CD4-positive, alpha-beta T cell treated with Interferon gamma for 1 hour (primary cell): ENCODE data around the gene ABHD17C.
"Not testable (repeated sequence)": the region's sequence is repeated elsewhere in the genome, so short reads cannot be mapped to it uniquely, and the experiment has no call there.

Source experiments
- DNase-seq: peaks from one replicate; pipeline ENCODE4 v3.0.0-alpha.2; 2020

ABHD17C gene

DNA sequence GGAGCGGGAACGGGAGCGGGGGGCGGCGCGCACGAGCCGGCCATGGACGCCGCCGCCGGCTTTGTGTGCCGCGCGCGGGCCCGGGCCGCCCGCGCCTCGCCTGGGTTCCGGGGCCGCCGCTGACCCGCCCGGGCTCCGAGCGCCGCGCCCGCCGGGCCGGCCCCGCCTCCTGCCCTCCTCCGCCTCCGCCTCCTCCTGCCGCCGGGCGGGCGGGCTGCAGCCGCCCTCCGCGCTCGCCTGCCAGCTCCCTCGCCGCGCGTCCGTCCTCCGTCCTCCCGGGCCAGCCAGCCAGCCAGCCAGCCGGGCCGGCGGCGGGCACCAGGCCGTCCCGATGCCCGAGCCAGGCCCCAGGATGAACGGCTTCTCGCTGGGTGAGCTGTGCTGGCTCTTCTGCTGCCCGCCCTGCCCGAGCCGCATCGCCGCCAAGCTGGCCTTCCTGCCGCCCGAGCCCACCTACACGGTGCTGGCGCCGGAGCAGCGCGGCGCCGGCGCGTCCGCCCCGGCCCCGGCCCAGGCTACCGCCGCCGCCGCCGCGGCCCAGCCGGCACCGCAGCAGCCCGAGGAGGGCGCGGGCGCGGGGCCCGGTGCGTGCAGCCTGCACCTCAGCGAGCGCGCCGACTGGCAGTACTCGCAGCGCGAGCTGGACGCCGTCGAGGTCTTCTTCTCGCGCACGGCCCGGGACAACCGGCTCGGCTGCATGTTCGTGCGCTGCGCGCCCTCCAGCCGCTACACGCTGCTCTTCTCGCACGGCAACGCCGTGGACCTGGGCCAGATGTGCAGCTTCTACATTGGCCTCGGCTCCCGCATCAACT is at the start of gene ABHD17C:
Gene ABHD17C, plus strand, starts transcription at position 212 of the 812 bp plus-strand sequence. Its CDS starts 120 bp downstream, at position 332.
- peak; percentile 14 for DNase-seq

DNA sequence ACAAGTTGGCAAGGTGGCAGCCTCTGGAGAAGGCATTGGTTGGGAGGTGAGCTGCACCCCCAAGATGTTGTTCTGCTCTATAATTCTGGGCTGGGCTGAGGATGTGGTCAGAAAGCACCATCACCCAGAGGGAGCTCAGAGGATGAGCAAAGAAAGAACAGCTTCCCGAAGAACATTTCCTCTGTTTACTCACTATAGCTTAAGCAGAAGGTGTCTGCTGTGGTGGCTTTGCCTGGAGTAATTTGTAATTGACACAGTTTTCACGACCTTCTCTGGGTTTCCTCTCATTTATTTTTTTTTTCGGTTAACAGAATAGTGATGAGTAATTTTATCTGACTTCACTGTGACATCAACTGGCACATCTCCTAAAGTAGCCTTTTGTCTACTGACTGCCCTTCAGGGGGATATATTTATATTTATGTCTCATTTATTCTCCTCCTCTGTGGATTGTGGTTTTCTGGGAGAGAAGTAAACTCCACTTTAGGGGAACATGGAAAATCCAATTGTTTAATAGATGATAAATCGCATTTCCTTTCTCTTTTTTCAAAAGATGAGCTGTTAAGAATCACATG is 49.5 kb upstream of the ABHD17C start:
- DNase-seq: no peak

DNA sequence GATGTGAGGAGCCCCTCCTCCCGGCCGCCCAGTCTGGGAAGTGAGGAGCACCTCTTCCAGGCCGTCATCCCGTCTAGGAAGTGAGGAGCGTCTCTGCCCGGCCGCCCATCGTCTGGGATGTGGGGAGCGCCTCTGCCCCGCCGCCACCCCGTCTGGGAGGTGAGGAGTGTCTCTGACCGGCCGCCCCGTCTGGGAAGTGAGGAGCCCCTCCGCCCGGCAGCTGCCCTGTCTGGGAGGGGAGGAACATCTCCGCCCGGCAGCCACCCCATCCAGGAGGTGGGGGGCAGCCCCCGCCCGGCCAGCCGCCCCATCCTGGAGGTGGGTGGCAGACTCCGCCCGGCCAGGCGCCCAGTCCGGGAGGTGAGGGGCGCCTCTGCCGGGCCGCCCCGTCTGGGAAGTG is 47.7 kb upstream of the ABHD17C start:
- not testable (repeated sequence) for DNase-seq

DNA sequence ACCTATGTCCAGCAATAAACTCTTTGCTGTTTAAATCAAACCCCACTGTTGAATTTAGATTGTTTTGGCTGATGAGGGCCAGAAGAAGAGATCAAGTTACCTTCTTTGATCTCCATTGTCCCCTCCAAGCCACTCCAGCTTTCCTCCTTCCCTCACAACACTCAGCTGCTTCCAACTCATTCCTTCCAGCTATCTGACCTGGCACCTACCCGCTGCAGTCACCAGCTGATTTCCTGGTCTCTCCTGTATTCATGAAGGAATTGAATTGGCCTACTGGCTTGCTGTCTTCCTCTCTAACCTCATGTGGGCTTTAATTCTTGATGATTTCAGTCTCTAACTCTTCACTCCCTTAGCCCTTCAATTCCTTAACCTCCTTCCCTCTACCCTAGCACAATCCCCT is 40.8 kb upstream of the ABHD17C start:
- no peak for DNase-seq

DNA sequence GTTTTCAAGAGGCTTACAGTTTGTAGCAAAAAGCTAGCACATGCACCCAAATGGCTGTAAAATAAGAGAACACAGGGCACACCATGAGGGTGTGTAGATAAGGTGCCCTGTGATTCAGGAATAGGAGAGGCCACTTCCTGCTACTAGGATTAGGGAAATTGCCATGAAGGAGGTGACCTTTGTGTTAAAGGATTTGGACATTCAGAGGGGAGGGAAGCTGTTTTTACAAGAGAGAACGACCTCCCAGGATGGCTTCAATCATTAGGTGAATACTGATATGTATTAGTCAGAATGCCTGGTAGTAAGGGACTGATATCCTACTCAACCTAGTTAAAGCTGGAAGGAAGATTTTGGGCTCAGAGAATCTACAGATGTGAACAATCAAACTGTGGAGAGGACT is 35.7 kb upstream of the ABHD17C start:
- DNase-seq: no peak

DNA sequence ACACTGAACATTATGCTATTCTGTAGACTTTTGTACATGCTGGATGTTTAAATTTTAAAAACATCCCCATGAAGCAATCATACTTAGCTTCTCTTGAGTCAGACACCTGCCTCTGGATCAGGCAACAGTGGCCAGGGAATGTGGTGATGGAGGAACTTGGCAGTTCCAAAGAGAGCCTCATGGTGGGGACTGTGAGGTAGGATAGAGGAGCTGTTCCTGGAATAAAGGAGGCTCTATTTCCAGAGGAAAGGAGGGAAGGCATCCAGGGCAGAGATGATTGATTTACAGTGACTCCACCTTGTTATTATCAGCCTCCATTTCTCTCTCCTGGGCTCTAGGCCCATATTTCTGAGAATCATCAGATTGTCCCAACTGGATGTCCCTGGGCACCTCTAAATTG is 35.0 kb upstream of the ABHD17C start:
- DNase-seq: no peak

DNA sequence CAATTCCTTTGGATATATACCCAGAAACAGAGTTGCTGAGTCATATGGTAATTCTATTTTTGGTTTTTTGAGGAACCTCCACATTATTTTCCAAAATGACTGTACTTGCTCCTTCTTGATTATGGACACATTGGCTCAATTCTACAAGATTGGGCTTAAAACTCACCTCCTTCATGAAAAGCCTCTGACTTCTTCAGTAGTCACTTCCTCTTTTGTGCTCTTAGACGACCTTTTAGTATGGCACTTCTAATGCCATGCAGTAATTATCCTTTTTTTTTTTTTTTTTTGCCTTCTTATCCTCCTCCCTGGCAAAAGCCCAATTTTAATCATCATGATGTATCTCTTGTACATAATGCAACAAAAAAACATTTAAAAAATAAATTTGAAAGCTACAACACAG is 33.0 kb upstream of the ABHD17C start:
- DNase-seq: no peak

DNA sequence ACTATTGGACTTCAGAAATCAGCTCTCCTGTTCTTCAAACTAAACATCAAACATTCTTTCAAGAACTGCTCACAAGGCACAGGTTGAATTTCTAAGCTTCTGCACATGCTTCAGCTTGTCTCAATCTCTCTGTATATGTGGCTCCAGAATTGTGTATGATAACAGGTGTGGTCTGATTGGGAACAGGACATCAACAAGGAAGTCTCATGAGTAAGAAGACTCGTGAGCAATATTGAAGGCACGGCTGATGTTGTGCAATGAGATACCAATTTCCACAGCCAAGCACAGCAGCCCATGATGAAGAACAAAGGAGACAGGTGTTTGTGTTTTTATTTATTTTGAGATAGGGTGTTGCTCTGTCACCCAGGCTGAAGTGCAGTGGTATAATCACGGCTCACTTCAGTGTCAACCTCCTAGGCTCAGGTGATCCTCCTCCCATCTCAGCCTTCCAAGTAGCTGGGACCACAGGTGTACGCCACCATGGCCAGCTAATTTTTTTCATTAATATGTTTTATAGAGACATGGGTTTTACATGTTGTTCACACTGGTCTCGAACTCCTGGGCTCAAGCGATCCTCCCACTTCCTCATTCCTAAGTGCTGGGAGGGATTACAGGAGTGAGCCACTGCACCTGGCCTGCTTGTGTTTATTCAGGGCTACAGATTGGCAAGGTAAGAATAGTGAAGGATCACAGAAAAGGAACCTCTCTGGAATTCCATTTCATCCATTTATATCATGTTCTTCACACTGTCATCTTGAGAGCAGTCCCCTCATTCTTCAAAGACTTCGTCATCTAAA is 32.2 kb upstream of the ABHD17C start:
- no peak for DNase-seq

DNA sequence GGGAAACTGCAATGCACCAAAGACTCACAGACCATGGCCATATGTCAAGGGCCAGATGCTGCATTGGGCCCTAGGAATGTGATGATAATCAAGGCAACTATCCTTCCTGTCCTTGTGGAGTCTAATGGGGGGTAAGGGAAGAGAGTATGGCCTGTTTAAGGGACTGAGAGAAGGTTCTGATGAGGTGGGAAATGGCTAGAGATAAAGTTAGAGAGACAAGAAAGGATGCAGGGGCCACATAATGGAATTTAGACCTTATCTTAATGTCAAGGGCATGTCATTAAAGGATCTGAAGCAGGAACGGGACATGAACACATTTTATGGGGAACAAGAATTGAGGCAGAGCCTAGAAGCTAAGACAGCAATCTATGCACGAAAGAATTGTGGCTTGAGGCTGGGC is 30.0 kb upstream of the ABHD17C start:
- no peak for DNase-seq

DNA sequence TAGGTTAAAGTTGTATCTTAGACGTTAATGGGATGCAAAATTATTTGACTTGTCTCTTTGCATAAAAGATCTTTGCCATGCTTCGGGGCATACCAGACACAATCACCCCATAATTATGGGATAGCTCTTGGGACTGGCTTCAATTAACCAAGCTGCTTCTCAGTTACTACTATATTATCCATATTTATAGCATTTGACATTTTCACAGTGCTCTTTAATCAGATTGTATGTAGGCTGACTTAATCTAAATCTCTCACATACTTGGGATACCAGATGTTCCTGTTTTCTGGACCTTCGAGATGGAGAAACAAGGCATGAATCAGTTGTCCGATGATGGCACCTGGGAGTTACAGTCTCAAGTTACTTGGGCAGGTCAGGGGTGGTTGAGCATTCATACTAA is 27.2 kb upstream of the ABHD17C start:
- DNase-seq: no peak

DNA sequence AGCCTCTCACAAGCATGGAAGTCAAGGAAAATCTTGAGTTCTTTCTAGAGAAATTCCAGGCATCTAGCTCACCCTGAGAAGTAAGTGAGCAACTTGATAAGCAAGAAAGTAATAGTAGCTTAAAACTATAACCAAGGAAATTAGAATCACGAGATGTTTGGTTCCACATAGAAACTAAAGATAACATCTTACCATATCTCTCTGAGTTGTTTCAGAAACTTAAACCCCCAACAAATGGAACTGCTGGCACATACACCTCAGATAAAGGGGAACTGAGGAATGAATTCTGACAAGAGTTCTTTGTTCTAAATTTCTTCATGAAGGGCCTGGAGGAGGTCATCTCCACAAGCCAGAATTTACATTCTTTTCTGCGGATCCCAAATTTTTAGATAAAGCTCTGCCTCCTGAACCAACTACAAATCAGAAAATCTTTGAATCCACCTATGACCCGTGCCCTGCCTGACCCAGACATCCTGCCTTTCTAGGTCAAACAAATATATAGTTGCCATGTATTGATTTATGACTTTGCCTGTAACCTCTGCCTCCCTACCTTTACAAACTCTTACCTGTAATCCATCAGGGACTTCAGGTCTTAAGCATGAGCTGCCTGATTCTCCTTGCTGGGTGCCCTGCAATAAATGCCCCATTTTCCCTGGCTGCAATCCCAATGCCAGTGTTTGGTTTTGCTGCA is 26.4 kb upstream of the ABHD17C start:
- no peak for DNase-seq

DNA sequence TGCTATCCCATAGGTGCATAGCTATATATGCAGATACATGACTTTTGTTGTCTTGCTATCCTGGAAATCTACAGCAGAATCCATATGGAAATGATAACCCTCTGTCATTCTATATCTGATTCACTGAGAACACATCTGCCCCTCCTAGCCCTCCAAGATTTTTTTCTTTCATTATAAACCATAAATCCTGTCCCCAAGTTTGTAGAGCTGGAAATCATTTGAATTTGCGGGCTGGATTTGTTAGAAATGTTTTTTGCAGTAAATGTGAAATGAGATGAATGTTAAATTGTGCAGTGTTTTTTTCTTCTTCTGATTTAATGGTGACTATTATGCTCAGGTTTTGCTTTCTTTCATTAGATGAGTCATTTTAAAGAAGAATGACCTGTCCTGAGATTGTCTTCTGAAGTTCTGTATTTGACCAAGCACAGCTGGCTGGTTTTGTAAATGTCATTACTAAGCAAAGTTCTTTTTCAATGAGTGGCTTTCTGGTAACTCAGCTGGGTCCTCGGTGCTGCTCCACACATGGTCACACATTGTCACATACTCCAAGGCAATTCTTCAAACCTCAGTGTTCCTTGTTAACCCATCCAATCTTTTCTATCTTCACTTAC is 25.3 kb upstream of the ABHD17C start:
- DNase-seq: no peak

DNA sequence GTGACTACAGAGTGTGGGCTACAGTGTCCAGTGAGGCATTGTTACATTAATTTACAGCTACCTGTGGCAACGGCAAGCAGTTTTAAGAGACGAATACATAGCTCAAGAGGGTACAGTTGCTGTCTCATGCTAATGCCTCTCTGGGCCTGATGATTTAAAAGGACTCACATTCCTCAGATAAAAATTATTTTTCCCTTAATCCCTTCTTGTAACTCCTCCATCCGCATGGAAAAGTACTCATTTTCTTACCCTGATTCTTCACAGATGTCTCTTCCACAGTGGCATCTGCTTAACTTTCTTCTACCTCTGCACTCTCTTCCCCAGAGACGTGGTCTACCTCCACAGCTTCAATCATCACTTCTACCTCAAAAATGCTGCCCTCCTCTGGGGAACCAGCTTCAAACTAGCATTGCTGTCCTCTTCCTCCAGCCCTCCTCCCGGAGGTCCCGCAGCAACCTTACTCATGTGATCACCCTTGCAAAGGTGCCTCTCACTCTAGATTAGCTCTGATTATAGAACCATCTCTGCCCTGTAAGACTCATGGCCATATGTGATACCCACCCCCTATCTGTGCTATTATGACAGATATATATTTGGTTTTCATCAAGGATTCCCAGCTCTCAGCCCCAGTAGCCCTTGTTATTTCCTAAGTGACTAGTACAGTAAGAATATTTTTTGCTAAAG is 21.4 kb upstream of the ABHD17C start:
- no peak for DNase-seq

DNA sequence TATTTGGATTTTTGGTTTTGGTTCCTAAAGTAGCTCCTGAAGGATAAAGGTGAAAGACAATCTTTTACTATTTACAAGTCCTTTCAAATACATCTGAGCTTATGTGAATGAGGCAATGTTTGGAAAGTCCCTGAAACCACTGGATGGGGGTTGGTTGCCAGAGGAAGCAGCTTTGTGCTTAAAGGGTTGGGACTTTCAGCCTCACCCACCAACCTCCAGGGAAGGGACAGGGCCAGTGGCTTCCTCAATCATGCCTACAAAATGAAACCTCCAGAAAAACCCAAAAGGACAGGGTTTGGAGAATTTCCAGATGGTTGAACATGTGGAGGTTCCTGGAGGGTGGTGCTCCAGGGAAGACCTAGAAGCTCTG is 20.9 kb upstream of the ABHD17C start:
- no peak for DNase-seq

DNA sequence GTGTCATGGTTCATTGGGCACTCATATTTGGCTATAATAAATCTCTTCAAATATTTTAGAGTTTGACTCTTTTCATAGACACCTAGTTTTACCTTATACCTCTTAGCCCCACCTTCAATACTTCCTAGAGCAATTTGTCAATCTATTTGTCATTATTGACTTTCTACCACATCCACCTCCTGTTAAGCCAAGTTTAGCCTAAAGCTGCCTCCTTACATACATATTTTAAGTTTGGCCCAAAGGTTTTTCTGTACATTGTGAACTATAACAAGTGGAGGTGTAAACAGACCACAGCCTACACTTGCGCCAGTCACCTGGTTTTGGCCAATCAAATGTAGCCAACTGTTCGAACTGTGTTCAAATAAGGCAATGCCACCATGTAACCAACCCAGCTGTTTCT is 18.1 kb upstream of the ABHD17C start:
- no peak for DNase-seq

DNA sequence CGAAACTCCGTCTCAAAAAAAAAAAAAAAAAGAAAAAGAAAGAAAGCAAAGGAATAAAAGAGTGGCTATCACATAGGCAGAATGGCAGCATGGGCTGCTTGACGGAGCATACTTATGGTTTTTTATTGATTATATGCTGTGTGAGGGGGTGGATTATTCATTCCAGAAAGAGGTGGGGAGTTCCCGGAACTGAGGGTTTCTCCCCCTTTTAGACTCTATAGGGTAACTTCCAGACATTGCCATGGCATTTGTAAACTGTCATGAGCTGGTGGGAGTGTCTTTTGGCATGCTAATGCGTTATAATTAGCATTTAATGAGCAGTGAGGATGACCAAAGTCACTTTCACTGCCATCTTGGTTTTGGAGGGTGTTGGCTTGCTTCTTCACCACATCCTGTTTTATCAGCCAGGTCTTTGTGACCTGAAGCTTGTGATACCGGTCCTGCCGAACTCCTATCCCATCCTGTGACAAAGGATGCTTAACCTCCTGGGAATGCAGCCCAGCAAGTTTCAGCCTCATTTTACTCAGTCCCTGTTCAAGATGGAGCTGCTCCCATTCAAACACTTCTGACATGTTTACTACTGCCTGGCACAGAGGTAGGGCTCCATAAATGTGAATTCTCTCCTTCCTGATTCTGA is 15.8 kb upstream of the ABHD17C start:
- DNase-seq: no peak

DNA sequence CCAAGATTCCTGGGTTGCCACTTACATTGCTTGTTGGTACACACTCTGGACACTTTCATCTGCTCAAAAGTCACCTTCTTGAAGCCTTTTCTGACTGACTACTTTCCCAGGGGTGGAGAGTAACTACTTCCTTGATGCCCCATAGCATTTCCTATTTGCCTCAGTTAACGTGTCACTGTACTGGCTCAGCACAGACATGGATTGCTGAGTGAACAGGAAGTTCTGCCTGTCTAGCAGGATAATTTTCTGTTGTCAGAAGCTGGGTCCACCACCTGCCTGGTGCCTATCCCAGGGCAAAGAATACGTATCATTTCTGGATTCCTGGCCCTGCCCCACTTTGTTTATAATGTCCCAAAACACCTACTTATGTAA is 15.3 kb upstream of the ABHD17C start:
- DNase-seq: no peak

DNA sequence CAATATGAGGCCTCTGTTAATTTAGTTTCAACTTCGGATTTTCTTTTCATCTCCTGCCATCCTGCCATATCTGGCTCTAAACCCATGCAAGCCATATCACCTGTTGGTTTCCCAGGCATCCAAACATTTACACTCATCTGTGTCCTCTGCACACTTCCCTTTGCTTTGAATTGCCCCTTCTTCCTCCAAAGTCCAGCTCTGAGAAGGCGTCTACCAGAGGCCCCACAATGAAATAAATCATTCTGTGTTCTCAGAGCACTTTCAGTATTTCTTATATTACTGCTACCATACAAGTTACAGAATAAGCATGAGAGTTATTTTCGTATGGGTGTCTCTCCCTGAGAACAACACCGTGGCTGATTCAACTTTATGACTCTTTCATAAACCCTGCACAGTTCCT is 12.9 kb upstream of the ABHD17C start:
- DNase-seq: no peak

DNA sequence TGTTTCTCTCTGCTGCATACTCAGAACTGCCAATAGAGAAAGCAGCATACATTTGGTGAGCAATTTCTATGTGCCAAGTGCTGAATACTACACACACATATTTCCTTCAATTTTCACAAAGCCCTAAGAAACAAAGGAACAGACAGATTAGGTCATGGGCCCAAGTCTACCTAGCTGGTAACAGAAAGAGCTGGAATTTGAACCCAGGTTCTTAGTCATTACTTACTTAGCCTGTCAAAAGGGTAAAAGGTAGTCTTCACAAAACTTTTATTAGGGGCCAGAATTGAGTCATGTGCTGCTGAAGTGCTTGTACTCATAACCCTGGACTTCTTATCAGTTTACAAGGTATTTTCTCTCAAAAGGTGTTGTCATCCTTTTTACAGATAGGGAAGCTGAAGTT is 10.4 kb upstream of the ABHD17C start:
- no peak for DNase-seq

DNA sequence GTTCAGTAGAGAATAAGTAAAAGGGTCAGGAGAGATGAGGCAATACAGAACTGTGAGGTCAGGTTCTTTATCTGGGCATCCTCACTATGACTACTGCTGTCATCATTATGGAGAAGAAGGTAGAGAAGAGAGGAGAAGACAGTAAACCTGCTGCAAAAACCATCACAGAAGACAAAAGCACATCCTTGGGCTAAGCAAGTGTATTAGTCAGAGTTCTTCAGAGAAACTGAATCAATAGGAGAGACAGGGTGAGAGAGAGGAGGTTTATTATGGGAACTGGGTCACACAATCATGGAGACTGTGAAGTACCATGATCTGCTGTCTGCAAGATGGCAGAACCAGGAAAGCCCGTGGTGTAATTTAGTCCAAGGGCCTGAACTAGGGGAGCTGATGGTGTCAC is 9.5 kb upstream of the ABHD17C start:
- no peak for DNase-seq

DNA sequence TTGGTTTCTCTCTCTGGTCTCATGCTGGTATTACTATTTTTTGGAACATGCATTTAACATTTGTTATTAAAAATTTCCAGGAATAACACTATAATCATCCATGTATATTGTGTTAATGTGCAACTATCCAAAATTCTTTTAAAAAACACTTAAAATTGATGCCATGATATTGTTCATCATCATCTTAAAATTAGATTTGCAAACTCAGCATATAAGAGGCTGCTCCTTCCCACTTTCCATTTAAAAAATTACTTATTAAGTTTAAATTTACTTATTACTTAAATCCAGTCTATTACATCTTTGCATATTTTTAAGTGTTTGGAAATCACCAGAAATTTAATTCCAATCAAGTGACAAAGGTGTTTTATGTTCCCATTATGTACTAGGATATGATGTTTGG is 5.8 kb upstream of the ABHD17C start:
- no peak for DNase-seq

DNA sequence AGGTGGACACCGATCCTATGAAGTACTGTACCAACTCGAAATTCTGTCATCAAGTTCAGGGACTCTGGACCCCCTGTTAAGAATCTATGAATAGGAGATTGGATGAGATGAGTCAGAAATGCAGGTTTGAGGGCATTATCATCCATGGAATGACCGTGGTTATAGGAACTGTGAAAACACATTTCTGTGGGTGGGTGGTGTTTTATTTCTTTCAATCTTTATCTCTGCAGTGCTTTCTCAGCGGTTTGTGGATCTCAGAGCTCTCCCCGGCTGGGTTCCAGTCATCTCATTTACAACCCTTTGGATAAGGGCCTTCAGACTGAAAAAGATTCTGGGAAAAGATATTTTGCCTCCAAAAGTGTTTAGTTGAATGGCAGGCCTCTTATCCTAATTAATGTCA is 5.4 kb upstream of the ABHD17C start:
- DNase-seq: no peak
